HL-60 (cell line): ENCODE measurements around the gene SGIP1.

Experiments used
- CTCF ChIP-seq: IDR thresholded peaks from one replicate; pipeline ENCODE4 v1.5.1; 2011; ENCODE audit warnings: low read length, control low read depth, inconsistent platforms; ENCODE audit not compliant: insufficient read depth
- GABPA ChIP-seq: IDR thresholded peaks from 2 replicates; pipeline ENCODE4 v1.6.1; 2012; ENCODE audit warnings: low read depth
- REST ChIP-seq: IDR thresholded peaks from 2 replicates; pipeline ENCODE4 v1.6.1; 2012; ENCODE audit warnings: low read depth; ENCODE audit not compliant: insufficient replicate concordance

DNA sequence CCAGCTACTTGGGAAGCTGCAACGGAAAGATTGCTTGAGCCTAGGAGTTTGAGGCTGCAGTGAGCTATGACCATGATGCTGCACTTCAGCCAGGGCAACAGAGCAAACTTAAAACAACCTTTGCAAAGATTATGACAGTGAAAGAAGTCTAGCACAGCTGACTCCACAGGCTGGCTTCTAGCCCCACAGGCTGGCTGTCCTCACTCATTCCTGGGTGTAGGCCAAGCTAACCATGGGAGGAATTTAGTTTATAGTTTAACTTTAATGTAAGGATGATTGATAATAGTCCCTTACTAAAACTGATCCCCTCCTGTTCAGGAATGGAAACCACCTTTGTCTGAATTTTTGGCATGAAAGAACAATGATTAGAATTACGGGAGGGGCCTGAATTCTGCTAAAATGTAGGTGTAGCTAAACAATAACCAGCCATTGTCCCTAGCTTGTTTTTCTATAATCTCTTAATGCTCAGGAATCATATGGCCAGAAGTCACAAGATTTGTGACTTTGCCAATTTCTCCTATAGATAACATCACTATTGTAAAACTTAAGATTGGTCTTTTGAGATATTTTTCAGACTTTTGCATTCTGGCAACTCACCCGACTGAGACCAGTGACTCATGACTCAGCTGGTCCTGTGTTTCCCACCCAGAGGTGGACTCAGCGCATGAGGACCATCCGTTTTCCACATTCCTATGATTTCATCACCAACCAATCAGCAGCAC lies 28.1 kb upstream of the SGIP1 start:
- TF ChIP-seq CTCF (no peak), REST (no peak), GABPA (no peak)
